Cerebellar cortex (tissue), 1 donor: ENCODE results near the gene RNASE7.
A peak's percentile ranks its signal among the peaks of the same experiment; 100 is the strongest.

Experiments
- DNase-seq: peaks from one replicate; pipeline ENCODE4 v3.0.0-alpha.2; 2015; ENCODE audit warnings: low spot score

Gene RNASE7

DNA sequence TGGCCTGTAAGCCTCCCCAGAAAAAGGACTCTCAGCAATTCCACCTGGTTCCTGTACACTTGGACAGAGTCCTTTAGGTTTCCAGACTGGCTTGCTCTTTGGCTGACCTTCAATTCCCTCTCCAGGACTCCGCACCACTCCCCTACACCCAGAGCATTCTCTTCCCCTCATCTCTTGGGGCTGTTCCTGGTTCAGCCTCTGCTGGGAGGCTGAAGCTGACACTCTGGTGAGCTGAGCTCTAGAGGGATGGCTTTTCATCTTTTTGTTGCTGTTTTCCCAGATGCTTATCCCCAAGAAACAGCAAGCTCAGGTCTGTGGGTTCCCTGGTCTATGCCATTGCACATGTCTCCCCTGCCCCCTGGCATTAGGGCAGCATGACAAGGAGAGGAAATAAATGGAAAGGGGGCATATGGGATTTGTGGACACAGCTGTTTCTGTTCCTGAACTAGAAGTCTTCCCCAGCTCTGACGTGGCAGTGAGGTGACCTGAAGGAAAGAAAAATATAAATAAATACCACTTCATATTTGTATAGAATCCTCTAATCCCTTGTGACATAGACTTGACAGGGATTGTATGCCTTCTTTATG lies 1.3 kb downstream of the RNASE7 start:
- DNase-seq, result no peak

DNA sequence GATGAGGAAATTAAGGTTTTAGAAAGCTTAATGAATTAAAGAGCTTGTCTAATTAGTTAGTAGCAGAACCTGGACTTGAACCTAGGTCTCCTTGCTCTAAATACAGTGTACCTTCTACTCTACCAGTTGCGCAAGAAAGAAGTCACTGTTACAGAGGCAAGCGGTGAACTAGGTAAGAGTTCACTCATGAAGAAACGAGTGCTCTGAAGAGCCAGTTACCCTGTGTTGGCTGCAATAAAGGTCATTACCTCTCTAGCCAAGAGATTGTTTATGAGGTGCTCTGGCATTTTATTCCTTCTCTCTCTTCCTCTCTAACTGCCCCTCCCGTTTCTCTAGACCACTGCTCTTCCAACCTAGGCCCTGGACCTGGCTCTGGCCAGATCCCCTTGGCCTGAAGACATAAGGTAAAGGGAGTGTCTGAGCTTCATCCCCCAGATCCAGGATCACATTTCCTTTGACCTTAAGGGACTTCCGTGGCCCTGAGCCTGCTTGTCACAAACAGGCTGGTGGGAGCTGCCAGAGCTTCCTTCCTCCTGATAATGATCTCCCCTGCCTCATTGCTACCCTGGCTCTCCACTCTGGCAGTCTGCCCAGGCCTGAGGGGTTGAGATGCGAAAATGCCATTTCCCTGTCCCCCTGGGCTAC lies 1.9 kb downstream of the RNASE7 start:
- no peak for DNase-seq

DNA sequence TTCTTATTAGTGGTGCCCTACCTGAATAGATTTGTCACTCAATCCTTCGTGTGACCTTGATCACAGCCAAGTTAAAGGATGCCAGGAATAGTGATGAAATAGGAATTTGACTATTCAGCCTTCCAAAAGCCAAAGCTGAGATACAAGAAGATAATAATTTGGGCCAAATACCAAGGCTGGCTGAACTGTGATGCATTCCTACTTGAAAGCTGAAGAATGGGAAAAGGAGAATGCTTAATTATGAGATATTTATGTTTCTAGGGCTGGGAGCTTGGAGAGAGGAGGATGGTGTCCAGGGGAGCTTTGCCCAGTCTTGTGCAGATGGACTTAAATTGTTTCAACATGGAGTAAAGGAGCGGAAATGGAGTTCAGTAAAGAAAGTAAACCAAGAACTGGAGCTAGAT lies 5.2 kb downstream of the RNASE7 start:
- DNase-seq, result no peak

DNA sequence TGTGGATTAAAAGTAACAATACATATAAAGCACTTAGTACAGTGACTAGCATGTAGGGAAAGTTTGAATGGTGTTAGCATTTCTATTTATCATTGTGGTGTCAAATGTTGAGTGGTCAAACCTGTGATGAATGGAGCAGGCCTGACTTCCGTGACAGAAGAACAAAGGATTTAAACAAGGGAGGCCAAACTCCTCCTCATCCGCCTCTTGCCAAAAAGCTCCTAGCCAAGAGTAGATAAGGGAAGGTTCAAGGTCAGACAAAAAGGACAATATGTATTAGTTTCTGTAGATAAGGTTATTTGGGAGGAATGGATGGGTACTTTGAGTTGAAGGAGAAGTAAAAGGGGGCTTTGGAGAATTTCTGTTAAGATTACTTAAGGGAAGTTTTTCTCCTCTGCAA lies 6.5 kb downstream of the RNASE7 start:
- DNase-seq, result no peak

DNA sequence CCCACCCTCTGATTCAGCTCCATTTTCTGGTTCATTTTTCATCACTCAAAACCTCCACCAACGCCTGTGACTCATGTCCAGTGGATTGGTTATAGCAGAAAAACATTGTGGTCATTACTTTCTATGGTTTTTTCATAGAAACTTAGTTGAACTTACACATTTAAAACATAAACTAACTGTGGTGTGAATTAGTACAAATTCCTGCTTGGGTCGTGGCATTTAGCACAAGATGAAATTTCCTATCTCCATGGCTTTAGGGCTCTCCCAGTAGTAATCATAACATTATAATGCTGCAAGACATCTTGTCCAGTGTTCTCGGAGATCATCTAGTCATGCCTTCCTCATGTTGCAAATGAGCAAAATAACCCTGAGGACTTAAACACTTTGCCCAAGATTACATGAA lies 7.1 kb downstream of the RNASE7 start:
- no peak for DNase-seq

DNA sequence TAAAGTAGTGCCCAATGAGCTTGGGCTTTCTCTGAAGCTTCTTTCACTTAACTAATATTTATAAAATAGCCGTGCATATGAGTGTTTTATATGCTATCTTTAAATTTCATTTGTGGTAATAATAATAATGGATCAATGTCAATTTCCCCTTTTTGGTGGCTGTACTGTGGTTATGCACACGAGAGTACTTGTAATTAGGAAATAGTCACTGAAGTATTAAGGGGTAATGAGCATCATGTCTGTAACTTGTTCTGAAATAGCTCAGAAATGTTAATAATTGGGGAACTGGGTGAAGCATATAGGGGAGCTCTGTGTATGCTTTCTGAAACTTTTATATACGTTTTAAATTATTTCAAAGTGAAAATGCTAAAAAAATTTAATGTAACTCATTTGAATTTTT lies 8.4 kb downstream of the RNASE7 start:
- no peak for DNase-seq

DNA sequence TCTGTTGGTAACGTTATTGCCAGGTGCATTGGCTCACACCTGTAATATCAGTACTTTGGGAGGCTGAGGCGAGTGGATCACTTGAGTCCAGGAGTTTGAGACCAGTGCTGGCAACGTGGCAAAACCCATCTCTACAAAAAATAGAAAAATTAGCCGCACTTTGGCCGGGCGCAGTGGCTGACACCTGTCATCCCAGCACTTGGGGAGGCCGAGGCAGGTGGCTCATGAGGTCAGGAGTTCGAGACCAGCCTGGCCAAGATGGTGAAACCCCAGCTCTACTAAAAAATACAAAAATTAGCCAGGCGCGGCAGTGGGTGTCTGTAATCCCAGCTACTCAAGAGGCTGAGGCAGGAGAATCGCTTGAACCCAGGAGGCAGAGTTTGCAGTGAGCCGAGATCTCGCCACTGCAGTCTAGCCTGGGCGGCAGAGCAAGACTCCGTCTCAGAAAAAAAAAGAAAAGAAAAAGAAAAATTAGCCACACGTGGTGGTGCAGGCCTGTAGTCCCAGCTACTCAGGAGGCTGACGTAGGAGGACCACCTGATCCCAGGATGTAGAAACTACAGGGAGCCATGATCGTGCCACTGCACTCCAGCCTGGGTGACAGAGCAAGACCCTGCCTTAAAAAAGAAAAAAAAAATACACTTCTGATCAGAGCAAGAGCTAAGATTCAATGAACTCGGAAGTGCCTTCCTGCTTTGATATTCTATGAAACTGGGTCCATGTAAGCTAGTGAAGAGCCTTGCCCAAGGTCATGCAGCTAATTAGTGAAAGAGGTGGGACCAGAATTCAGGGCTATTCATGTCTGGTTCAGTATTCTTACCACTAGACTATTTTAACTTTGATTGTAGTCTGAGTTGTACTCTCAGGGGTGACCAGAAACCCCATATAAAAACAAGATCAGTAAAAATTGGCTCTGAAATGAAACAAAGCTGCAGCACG lies 11.3 kb downstream of the RNASE7 start:
- no peak for DNase-seq

DNA sequence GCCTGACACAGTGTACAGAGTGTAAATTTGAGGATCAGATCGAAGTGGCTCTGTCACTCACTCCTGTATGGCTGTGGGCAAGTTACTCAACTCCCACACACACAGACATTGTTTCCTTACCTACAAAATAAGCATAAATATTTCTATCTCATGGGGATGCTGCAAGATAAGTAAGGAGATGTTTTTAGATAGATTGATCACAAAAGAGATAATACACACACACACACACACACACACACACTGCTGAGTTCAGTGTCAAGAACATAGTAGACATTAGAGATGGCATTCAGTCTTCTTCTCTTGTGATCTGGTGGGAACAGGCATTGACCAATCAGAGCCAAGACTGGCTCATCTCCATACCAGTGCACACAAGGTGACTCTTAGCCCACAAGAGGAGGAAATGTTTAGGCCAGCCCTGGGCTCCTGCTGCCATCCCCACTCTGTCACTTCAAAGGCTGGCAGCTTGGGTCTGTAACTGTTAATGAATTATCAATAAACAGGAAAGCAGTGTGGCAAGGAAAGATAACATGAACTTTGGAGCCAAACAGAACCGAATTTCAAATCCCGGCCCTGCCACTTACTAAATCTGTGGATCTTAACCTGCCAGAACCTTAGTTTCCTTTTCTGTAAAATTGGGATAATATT lies 12.1 kb downstream of the RNASE7 start:
- DNase-seq, result no peak

DNA sequence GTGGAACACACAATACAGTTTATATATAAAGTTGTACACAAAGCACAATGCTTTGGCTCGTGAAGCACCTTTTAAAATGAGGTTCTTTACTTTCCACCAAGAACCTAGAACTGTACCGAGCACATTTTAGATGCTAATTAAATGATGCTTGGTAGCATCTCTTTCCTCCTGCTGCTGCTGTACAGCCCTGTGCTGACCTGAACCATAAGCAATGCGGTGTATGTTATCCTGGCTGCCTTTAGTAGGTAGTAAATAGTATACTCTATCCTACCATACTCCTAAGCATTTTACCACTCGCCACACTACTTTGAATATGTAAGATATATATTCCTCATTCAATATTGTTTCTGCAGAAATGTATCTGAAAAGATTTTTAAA lies 12.6 kb downstream of the RNASE7 start:
- DNase-seq, result no peak

DNA sequence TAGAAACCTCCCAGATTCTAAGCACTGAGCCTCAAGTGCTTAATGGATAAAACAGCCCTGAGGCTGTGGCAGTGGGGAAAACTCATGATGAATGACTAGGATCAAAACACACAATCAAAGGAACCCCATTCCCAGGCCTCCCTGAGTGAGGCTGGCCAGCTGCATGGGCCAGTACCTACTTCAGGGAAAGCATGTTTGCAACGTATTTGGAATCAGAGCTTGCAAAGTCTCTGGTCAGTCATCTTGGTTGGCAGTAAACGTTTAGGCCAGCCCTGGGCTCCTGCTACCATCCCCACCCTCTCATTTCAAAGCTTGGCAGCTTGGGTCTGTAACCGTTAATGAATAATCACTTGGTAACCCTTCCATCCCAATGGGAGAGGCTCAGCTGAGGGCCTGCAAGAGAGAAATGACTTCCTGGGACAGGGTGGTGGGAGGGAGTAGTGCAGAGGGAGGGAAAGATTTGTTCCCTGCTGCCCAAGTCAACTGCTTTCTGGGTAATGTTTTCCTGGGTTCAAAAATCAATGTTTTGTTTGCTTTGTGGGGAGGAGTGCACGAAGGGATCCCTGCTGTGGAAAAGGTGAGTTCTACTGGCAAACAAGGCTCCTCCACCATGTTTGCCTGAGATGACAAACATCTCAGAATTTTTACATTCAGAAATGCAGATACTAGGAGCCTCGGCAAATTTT lies 13.4 kb downstream of the RNASE7 start:
- no peak for DNase-seq

DNA sequence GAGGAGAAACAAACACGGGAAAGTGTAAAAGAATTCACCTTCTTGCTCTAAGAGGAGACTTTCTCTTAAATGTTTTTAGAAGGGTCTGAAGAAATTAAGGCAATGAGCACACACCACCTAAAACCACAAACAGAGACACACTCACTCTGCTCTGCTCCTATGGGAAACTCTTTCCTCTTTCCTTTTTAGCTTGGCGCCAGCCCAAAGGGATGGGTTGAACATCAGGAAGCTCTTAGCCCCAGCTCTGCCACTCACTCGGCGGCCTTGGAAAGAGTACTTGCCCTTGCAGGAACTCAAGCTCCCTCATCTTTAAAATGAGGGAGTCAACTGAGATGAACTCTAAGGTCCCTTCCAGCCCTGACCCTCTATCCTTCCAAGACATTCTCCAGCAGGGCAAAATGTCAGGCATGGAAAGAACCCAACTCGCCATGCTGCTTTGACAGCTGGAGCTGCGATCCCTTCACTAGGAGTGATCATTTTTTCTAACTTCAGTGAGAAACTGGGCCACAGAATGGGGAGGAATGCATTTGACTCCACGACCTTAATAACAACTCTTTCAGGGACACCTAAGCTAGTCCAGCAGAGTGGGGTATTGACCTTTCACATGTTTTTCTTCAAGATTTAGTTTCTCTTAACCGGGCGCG lies 14.5 kb downstream of the RNASE7 start:
- DNase-seq, result no peak

DNA sequence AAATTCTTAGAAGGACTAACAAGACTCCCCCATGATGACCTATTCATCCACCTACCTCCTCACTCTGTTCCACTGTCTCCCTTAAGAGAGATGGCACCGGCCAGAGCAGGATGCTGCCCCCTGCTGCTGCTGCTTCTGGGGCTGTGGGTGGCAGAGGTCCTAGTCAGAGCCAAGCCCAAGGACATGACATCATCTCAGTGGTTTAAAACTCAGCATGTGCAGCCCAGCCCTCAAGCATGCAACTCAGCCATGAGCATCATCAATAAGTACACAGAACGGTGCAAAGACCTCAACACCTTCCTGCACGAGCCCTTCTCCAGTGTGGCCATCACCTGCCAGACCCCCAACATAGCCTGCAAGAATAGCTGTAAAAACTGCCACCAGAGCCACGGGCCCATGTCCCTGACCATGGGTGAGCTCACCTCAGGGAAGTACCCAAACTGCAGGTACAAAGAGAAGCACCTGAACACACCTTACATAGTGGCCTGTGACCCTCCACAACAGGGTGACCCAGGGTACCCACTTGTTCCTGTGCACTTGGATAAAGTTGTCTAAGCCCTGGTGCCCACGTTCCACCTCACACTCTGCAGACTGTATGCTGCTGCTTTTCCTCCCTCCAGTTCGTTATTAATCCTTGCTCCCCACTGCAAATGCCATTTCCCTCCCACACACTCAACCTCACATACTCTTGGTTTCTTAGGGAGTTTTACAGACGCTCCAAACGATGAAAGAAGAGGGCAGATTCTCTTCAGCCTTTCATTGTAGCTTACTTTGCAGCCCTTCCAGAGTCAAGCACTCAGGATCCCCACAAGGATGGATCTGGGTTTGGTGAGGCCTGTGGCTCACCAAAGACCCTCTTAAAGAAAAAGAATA lies 15.9 kb downstream of the RNASE7 start, which contains the start of gene RNASE8:
Gene RNASE8 (plus strand): TSS at position 20 of the 873 bp plus-strand sequence. CDS start 71 bp downstream, at position 91.
- no peak for DNase-seq

DNA sequence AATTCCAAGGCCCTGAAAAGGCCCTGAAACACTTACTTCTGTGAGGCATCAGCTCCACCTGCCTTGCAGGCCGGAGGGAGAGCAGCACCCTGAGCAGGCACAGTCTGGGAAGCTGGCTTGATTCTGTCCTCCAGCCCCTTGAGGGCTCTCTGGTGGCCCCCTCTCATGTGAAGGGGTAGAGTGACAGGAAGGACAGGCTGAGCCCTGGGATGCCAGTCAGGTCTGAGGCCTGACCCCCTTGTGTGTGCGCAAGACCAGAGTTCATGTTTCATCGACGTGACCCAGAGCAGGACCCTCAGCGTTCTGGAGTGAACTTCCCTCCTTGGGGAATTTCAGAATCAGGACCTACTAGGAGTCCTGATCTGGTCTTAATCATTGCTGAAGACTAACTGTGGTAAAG lies 16.7 kb downstream of the RNASE7 start:
- no peak for DNase-seq

DNA sequence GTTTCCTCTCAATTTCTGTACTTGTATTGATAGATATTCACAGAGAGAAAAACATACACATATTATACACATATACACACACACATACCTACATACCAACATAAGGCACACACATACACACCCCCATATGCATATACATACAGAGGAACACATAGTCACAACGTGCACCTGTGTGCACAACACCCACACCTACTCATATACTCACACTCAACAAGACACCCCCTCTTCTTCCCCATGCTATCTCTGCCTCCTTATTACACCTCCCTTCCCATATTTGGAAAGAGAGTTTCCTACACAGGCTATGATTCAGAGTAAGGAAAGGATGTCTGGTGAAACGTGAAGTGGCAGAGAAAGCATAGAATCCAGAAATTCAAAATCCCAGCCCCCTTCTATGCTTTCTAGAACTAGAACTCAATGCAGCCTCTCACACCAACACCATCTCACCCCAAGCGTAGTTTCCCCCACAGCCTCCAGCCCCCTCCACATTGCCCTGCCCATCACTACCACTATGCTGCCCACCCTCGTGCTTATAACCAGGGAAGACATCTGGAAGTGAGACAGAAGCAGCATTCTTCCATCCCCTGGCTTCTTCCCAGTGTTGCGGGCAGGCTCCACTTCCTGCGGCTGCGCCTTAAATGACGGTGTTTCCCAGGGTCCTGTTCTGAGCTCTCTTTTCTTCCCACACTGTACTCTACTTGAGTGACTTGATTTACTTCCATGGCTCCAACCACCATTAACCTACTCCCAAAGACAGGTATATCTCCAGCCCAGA lies 17.9 kb downstream of the RNASE7 start:
- DNase-seq, result no peak

DNA sequence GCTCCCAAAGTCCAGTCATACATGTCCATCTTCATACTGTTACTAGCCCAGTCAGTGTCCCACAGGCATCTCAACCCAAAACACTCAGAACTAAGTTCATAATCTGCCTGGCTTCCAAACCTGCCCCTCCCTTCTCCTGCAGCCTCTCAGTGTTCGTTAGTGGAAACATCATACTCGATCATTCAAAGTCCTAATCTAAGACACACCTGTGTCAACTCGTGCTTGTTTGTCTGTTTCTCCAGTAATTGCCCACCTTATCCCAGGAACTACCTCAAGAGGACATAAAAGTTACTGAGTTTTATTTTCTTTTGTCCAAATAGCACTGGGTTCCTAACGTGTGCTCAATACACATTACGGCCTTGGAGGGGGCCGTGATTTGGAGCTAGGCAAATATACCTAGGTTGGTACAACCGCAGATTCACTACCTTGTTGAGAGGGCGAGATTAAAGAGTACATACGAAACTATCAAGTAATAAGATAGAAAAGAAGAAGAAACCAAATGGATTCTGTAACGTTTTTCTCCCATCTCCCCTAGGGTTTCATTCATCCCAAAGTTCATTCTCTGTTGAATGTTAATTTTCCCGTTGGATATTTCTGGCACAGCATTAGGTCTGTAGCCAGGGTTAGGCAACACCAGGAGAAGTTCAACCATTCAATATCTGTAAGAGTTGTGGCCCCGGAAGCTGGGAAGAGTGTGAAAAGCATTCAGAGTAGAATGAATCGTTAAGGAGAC lies 18.6 kb downstream of the RNASE7 start:
- DNase-seq, result no peak

DNA sequence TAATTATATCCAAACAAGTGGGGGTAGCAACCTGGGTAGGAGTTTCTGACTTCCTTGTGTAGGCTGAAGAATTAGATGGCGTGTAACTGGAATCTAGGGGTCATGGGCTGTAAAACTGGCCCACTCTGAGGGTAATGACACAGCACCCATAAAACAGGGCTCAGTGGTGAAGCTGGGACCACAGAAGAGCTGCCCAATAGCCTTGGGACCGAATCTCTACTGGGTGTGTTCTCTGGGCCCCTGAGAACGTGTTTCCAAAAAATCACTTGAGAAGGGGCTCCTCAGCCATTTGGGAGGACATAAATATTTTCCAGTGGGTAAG lies 19.1 kb downstream of the RNASE7 start:
- no peak for DNase-seq

DNA sequence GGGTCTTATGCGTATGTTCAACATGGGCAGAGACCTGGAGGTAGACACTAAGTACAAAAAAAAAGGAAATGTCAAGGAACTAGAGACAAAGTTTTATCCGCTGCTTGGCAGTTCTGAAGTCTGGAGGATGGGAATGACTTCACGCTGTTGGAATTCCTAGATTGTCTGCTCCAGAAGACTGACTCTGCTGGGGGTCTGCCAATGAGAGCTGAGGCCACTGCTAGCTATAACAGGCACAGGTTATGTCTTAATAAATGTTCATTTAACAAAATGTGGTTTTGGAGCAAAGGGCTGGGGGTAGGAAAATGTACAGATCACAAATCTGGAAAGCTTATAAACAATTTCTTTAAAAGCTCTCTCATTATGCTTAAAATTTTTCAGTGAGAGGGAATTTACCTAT lies 21.3 kb downstream of the RNASE7 start:
- no peak for DNase-seq

DNA sequence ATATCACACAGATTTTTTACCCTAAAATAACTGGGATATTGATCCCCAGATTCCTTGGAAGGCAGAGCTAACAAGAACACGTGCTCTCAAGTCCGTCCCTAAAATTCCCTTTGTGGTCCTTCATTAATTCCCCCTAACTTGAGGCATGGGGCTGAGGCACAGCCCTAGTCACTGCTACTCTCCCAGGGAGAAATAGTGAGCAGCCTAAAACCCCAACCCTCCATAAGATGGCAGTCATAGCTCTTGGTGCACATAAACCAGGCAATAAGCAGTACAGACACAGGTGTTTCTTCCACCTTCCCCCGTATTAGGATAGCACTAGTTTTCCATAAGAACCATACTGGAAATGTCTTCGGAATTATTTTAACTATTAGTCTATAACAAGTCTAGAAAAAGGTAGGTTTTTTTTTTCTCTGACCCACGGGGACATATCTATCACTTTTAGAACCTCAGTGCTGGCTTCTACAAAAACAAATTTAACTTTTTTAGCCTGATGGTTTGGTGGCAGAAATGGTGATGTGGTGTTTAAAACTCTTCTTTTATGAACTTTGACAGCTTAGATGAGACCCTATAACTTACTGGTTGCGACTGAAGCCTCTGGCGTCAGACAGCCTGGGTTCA lies 24.8 kb downstream of the RNASE7 start:
- peak; percentile 35 for DNase-seq
